ENCODE measurements around the gene PRRX2. TPM values are rescaled to one million over a fixed set of nuclear protein-coding genes. Genes with fewer than 3 reads are reported as not detected.
A peak's percentile ranks its signal among the peaks of the same experiment; 100 is the strongest.
"Not testable (repeated sequence)": the region's sequence is repeated elsewhere in the genome, so short reads cannot be mapped to it uniquely, and the experiment has no call there.

The PRRX2 gene
- total RNA-seq, 1 experiment from 2014 or later = not detected

GRCh38 chr9:129636343-129636742, 29.1 kb upstream of the PRRX2 start:
- DNase-seq (ENCODE audit: low read depth) = not testable (repeated sequence)

GRCh38 chr9:129637102-129637501, 28.3 kb upstream of the PRRX2 start:
- DNase-seq (ENCODE audit: low read depth) = no peak

- DNase-seq (ENCODE audit: low read depth) = no peak
Measured at GRCh38 chr9:129637673-129638439, 27.6 kb upstream of the PRRX2 start.

- DNase-seq (ENCODE audit: low read depth) = no peak
Measured at GRCh38 chr9:129639034-129639630, 26.3 kb upstream of the PRRX2 start.

GRCh38 chr9:129639756-129640085, 25.7 kb upstream of the PRRX2 start:
- no peak for DNase-seq (ENCODE audit: low read depth)

- peak; percentile 13 for DNase-seq (ENCODE audit: low read depth)
Measured at GRCh38 chr9:129640086-129640870, 25.2 kb upstream of the PRRX2 start.

- no peak for DNase-seq (ENCODE audit: low read depth)
Measured at GRCh38 chr9:129640871-129641749, 24.3 kb upstream of the PRRX2 start.

GRCh38 chr9:129641750-129642585, 23.5 kb upstream of the PRRX2 start, which contains the start of gene ASB6:
Gene ASB6 (minus strand): TSS chr9:129642151. CDS start chr9:129641999, 152 bp downstream.
- peak; percentile 95 for DNase-seq (ENCODE audit: low read depth)

- DNase-seq (ENCODE audit: low read depth) = no peak
Measured at GRCh38 chr9:129643706-129644105, 21.7 kb upstream of the PRRX2 start.

- no peak for DNase-seq (ENCODE audit: low read depth)
Measured at GRCh38 chr9:129644365-129644764, 21.1 kb upstream of the PRRX2 start.

- DNase-seq (ENCODE audit: low read depth) = no peak
Measured at GRCh38 chr9:129644902-129645301, 20.5 kb upstream of the PRRX2 start.

GRCh38 chr9:129646252-129646651, 19.2 kb upstream of the PRRX2 start:
- no peak for DNase-seq (ENCODE audit: low read depth)

GRCh38 chr9:129646654-129647053, 18.8 kb upstream of the PRRX2 start:
- DNase-seq (ENCODE audit: low read depth) = no peak

- no peak for DNase-seq (ENCODE audit: low read depth)
Measured at GRCh38 chr9:129647635-129648034, 17.8 kb upstream of the PRRX2 start.

- DNase-seq (ENCODE audit: low read depth) = no peak
Measured at GRCh38 chr9:129648092-129648763, 17.2 kb upstream of the PRRX2 start.

- no peak for DNase-seq (ENCODE audit: low read depth)
Measured at GRCh38 chr9:129648764-129649115, 16.7 kb upstream of the PRRX2 start.

- DNase-seq (ENCODE audit: low read depth) = no peak
Measured at GRCh38 chr9:129649726-129650679, 15.4 kb upstream of the PRRX2 start.

GRCh38 chr9:129650680-129651235, 14.7 kb upstream of the PRRX2 start:
- DNase-seq (ENCODE audit: low read depth) = no peak

All from LHCN-M2 (cell line).